HG02884 (cell line): ENCODE results near the gene FOXK2.

Experiments
- ATAC-seq: cut with Tn5 transposase; IDR thresholded peaks from one replicate; pipeline ENCODE4 v1.9.1; 2021; ENCODE audit warnings: mild to moderate bottlenecking, moderate library complexity; ENCODE audit not compliant: unreplicated experiment

The FOXK2 gene

GRCh38 chr17:82518826-82519810 lies at the start of gene FOXK2:
Gene FOXK2 (plus strand): TSS chr17:82519732. CDS start chr17:82519889, 157 bp downstream.
- peak; percentile 85 for ATAC-seq

GRCh38 chr17:82470065-82470464 lies 49.5 kb upstream of the FOXK2 start:
- no peak for ATAC-seq

GRCh38 chr17:82474223-82475010 lies 45.1 kb upstream of the FOXK2 start:
- ATAC-seq, result no peak

- no peak for ATAC-seq
Measured at GRCh38 chr17:82475458-82475857, 44.1 kb upstream of the FOXK2 start.

- ATAC-seq, result no peak
Measured at GRCh38 chr17:82477934-82478333, 41.6 kb upstream of the FOXK2 start.

GRCh38 chr17:82479602-82480001 lies 39.9 kb upstream of the FOXK2 start:
- no peak for ATAC-seq

GRCh38 chr17:82480318-82480717 lies 39.2 kb upstream of the FOXK2 start:
- ATAC-seq, result no peak

GRCh38 chr17:82483204-82483660 lies 36.3 kb upstream of the FOXK2 start:
- no peak for ATAC-seq

GRCh38 chr17:82483836-82484235 lies 35.7 kb upstream of the FOXK2 start:
- no peak for ATAC-seq

GRCh38 chr17:82486231-82487094 lies 33.1 kb upstream of the FOXK2 start:
- ATAC-seq, result no peak

GRCh38 chr17:82487910-82488309 lies 31.6 kb upstream of the FOXK2 start:
- ATAC-seq, result no peak

GRCh38 chr17:82489117-82489516 lies 30.4 kb upstream of the FOXK2 start:
- ATAC-seq, result no peak

- ATAC-seq, result no peak
Measured at GRCh38 chr17:82489851-82490511, 29.6 kb upstream of the FOXK2 start.

GRCh38 chr17:82490512-82491195 lies 28.9 kb upstream of the FOXK2 start:
- ATAC-seq, result no peak

GRCh38 chr17:82491196-82491530 lies 28.4 kb upstream of the FOXK2 start:
- ATAC-seq, result no peak

- ATAC-seq, result no peak
Measured at GRCh38 chr17:82491533-82491932, 28.0 kb upstream of the FOXK2 start.

GRCh38 chr17:82492643-82493225 lies 26.8 kb upstream of the FOXK2 start:
- ATAC-seq, result no peak

GRCh38 chr17:82493226-82493781 lies 26.2 kb upstream of the FOXK2 start:
- no peak for ATAC-seq
